IPS-11a (cell line): ENCODE results near the gene CENPS.
"Not testable (repeated sequence)": the region's sequence is repeated elsewhere in the genome, so short reads cannot be mapped to it uniquely, and the experiment has no call there.

Source experiments
- H3K4me3 ChIP-seq: one replicate; pipeline ENCODE4 v1.5.1; 2013; ENCODE audit warnings: low read depth, low read length, control low read depth

Gene CENPS

DNA sequence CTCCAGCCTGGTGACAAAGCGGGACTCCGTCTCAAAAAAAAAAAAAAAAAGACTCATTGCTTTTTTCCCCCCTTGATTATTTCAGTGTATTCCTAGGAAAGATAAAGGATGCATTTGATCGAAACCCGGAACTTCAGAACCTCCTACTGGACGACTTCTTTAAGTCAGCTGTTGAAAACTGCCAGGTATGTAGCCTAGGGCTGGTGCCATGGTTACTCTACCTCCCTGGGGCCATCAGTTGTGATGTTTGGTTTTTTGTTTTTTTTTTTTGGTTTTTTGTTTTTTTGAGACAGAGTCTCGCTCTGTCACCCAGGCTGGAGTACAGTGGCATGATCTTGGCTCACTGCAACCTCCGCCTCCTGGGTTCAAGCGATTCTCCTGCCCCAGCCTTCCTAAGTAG lies 11.5 kb upstream of the CENPS start:
- H3K4me3 ChIP-seq: not testable (repeated sequence)

- no peak overlapping the region for H3K4me3 ChIP-seq
Observed at GRCh38 chr1:10419351-10419750, 10.9 kb upstream of the CENPS start.

DNA sequence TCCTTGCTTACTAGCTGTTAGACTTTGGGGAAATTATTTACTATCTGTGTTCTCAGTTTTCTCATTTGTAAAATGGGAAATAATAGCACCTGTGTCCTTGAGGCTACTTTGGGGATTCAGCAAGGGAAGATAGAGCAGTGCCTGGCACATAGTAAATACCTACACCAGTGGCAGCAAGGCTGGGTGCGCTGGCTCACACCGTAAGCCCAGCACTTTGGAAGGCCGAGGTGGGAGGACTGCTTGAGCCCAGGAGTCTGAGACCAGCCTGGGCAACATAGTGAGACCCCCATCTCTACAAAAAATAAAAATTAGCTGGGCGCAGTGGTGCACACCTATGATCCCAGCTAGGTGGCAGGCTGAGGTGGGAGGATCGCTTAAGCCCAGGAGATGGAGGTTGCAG lies 8.6 kb upstream of the CENPS start:
- no peak overlapping the region for H3K4me3 ChIP-seq

GRCh38 chr1:10424034-10424433 lies 6.2 kb upstream of the CENPS start:
- no peak overlapping the region for H3K4me3 ChIP-seq

DNA sequence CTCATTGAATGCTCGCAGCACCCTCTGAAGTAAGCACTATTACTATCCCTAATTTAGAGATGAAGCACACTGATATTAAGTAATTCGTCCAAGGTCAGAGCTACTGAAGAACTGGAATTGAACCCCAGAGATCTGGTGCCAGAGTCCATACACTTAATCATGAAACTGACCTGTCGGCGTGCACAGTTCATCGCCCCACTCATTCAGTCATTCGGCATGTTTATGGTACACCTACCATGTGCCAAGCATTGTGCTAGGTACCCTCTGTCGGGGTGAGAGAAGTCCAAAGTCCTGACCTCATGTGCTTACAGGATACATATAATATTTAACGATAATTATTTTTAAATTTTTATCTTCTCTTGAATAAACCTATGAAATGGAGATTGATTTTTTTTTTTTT lies 5.6 kb upstream of the CENPS start:
- no peak overlapping the region for H3K4me3 ChIP-seq

DNA sequence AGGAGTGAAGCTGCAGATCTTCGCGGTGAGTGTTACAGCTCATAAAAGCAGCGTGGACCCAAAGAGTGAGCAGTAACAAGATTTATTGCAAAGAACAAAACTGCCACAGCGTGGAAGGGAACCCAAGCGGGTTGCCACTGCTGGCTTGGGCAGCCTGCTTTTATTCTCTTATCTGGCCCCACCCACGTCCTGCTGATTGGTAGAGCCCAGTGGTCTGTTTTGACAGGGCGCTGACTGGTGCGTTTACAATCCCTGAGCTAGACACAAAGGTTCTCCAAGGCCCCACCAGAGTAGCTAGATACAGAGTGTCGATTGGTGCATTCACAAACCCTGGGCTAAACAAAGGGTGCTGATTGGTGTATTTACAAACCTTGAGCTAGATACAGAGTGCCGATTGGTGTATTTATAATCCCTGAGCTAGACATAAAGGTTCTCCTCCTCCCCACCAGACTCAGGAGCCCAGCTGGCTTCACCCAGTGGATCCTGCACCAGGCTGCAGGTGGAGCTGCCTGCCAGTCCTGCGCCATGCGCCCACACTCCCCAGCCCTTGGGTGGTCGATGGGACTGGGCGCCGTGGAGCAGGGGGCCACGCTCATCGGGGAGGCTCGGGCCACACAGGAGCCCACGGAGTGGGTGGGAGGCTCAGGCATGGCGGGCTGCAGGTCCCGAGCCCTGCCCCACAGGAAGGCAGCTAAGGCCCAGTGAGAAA lies 4.3 kb upstream of the CENPS start:
- not testable (repeated sequence) for H3K4me3 ChIP-seq

DNA sequence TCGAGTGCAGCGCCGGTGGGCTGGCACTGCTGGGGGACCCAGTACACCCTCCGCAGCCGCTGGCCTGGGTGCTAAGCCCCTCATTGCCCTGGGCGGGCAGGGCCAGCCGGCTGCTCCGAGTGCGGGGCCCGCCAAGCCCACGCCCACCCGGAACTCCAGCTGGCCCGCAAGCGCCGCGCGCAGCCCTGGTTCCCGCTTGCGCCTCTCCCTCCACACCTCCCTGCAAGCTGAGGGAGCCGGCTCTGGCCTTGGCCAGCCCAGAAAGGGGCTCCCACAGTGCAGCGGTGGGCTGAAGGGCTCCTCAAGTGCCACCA lies 3.7 kb upstream of the CENPS start:
- not testable (repeated sequence) for H3K4me3 ChIP-seq

- no peak overlapping the region for H3K4me3 ChIP-seq
Observed at GRCh38 chr1:10428984-10429383, 1.2 kb upstream of the CENPS start.

GRCh38 chr1:10429868-10430215 lies 391 bp upstream of the CENPS start:
- peak overlapping the region; percentile 71 for H3K4me3 ChIP-seq

DNA sequence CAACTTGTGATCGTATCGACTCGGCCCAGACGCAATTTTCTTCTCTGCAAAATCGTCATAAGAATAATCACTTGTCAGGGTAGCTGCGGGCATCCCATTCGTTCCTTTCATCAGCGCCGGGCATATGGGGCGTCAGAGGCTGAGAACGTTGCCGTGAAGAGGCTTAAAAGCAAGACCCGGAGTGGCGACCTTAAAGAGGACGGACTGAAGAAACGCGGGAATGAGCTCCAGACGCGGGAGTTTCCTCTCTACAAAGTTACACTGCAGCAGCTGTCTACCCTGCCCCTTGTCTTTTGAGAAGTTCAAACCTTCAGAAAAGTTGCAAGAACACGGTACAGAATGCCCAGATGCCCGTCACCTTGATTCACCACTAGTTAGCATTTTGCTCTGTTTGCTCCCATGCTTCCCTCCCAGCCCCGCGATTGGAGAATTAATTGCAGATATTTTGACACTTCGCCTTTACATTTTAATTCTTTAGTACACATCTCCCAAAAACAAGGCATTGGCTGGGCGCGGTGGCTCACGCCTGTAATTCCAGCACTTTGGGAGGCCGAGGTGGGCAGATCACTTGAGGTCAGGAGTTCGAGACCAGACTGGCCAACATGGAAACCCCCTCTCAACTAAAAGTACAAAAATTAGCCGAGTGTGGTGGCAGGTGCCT lies 967 bp downstream of the CENPS start:
- peak overlapping the region; percentile 71 for H3K4me3 ChIP-seq

GRCh38 chr1:10432910-10433700 lies 2.9 kb downstream of the CENPS start:
- H3K4me3 ChIP-seq: no peak overlapping the region

- H3K4me3 ChIP-seq: no peak overlapping the region
Observed at GRCh38 chr1:10433790-10434189, 3.6 kb downstream of the CENPS start.

GRCh38 chr1:10434590-10434989 lies 4.4 kb downstream of the CENPS start:
- no peak overlapping the region for H3K4me3 ChIP-seq

DNA sequence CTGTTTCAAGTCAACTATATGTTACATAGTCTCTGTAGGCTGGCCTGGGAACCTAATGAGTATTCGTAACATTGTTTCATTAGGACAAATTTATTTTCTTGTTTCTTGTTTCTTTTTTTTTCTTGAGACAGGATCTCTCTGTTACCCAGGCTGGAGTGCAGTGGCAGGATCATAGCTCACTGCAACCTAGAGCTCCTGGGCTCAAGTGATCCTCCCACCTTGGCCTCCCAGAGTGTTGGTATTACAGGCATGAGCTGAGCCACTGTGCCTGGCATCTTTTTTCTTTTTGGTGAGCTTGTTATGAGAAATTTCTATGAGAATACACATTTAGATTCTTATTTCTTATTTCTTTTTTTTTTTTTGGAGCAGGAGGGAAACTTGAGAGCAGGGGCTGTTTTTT lies 6.8 kb downstream of the CENPS start:
- no peak overlapping the region for H3K4me3 ChIP-seq

DNA sequence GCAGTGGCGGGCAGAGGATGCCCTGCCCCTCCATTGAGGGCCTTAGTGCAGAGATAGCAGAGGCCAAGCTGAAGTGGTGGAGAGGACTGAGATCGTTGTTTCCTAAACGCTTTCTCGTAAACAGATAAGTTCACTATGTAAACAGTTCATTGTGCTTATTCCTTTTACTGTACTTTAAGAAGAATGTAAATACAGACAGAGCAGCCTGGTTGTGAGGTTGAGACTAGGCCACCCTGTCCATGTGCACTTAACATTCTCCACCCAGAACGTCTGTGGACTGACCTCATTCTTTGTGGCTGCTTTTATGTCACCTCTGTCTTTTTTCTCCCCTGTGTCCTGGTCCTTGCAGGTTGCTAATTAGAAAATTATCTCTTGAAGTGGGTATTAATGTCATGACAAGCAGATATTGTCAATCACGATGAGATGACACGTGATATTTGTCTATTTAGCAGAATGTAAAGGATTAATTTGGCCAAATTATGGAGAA lies 8.5 kb downstream of the CENPS start:
- H3K4me3 ChIP-seq: no peak overlapping the region

DNA sequence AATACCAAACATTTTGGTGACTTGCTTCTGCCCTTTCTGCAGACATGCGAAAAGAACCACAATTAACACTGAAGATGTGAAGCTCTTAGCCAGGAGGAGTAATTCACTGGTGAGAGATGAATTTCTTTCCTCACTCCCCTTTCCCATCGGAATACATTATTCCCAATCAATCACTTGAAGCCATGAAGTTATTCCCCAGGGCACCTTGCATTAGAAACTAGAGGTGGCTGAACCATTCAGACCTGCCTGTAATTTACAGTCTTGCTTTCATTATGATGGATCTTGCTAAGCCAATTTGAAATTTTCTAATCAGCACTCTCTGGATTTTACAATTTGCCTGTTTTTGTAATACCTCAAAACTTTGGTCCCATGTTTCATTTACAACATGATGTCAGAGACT lies 10.1 kb downstream of the CENPS start:
- no peak overlapping the region for H3K4me3 ChIP-seq

DNA sequence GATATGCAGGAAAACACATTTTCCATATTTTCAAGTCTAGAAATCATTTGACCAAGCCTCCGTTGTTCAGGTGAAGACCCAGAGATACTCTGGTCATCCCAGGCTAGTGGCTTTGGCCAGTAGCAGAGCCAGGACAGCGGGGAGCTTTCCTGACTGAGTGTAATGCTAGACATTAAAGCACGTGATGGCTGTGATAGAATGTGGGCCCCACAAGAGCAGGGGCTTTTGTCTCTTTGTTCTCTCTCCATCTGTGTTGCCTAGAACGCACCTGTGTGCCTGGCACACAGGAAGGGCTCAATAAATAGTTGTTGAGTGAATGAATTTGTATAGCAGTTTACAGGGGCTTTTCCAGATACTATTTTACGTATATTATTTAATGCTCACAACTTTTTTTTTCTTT lies 10.6 kb downstream of the CENPS start:
- no peak overlapping the region for H3K4me3 ChIP-seq

- no peak overlapping the region for H3K4me3 ChIP-seq
Observed at GRCh38 chr1:10444248-10444647, 14.0 kb downstream of the CENPS start.

- H3K4me3 ChIP-seq: no peak overlapping the region
Observed at GRCh38 chr1:10444795-10445397, 14.7 kb downstream of the CENPS start.

DNA sequence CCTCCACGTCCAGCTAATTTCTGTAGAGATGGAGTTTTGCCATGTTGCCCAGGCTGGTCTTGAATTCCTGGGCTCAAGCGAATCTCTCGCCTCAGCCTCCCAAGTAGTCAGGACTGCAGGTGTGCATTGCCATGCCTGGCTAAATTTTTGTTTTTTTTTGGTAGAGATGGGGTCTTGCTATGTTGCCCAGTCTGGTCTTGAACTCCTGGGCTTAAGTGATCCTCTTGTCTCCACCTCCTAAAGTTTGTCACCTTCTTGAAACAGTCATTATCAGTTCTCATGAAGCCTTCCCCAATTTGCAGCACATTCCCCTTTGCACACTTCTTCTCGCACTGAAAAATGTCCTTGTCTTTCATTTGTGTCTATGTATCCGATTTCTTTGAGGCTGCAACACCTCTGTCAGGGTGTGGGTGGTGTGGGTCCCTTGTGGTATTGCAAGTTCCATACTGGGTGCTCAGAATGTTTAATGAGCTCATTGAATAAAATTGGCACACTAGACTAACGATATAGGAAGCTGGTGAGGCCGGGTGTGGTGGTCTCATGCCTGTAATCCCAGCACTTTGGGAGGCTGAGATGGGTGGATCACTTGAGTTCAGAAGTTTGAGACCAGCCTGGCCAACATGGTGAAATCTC lies 16.7 kb downstream of the CENPS start:
- H3K4me3 ChIP-seq: no peak overlapping the region

DNA sequence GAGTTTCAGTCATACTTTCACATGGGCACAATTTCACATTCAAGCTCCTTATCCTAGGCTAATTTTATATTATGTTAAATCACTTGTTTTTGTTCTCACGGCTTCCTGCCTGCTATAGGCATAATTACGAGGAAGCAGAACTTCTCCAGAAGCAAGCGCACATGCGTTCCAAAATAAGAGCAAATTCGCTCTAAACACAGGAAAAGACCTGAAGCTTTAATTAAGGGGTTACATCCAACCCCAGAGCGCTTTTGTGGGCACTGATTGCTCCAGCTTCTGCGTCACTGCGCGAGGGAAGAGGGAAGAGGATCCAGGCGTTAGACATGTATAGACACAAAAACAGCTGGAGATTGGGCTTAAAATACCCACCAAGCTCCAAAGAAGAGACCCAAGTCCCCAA lies 19.5 kb downstream of the CENPS start, which contains the start of gene CORT:
CORT (plus strand) TSS at position 281 of the 400 bp plus-strand sequence. CDS start 193 bp downstream, outside the sequence.
- no peak within 1 kb of the TSS for H3K4me3 ChIP-seq
